K562 (cell line): ENCODE results near the gene PAFAH1B2. TPM values are rescaled to one million over a fixed set of nuclear protein-coding genes. Genes with fewer than 3 reads are reported as not detected.

Experiments used
- CBX8 ChIP-seq: fragments of 200-600 bp; sonication (generic); IDR thresholded peaks from 2 replicates; pipeline ENCODE4 v1.6.1; 2012; ENCODE audit warnings: borderline replicate concordance, mixed run types, low read depth, mild to moderate bottlenecking, moderate library complexity, mixed read lengths, low read length, control low read depth, inconsistent platforms; ENCODE audit not compliant: poor library complexity, severe bottlenecking; ENCODE audit errors: extremely low read depth
- GATAD2A ChIP-seq: fragments of 450-650 bp; IDR thresholded peaks from 2 replicates; pipeline ENCODE4 v1.6.1; 2017
- HOXB6 ChIP-seq: fragments of 250-450 bp; sonication (Bioruptor Pico); IDR thresholded peaks from 2 replicates; pipeline ENCODE4 v1.5.1; 2022; ENCODE audit warnings: mild to moderate bottlenecking, borderline replicate concordance
- ILF3 ChIP-seq: fragments of 450-650 bp; IDR thresholded peaks from 2 replicates; pipeline ENCODE4 v1.6.1; 2018; ENCODE audit warnings: antibody characterized with exemption, mild to moderate bottlenecking, moderate library complexity, borderline replicate concordance
- MAX ChIP-seq: sonication (generic); formaldehyde crosslinking; IDR thresholded peaks from 2 replicates; pipeline ENCODE4 v1.9.0; 2022; ENCODE audit warnings: mild to moderate bottlenecking, missing genetic modification reagents
- PHF20 ChIP-seq: fragments of 450-650 bp; IDR thresholded peaks from 2 replicates; pipeline ENCODE4 v1.6.1; 2018; ENCODE audit not compliant: partially characterized antibody
- RBM17 ChIP-seq: fragments of 200-400 bp; formaldehyde crosslinking; IDR thresholded peaks from 2 replicates; pipeline ENCODE4 v1.6.1; 2017; ENCODE audit warnings: low read depth, mild to moderate bottlenecking, low read length, borderline replicate concordance
- THRA ChIP-seq: fragments of 450-650 bp; IDR thresholded peaks from 2 replicates; pipeline ENCODE4 v1.6.1; 2017; ENCODE audit warnings: mild to moderate bottlenecking, moderate library complexity
- ZNF165 ChIP-seq: fragments of 250-450 bp; sonication (Bioruptor Pico); IDR thresholded peaks from 2 replicates; pipeline ENCODE4 v1.4.0; 2020; ENCODE audit warnings: borderline replicate concordance
- ZNF395 ChIP-seq: fragments of 200-800 bp; sonication (Bioruptor generic); IDR thresholded peaks from 2 replicates; pipeline ENCODE4 v1.6.1; 2017; ENCODE audit warnings: missing genetic modification characterization, missing compliant biosample characterization
- ZNF592 ChIP-seq: fragments of 450-650 bp; IDR thresholded peaks from 2 replicates; pipeline ENCODE4 v1.6.1; 2017; ENCODE audit warnings: antibody characterized with exemption, mild to moderate bottlenecking
- polyA plus RNA-seq, 8 experiments: library from polyadenylated mRNA; depleted of rRNA in 4 of 8; stranded (reverse) in 5 of 8; unstranded in 3 of 8; fragments of >200 nt; fragmentation: Nextera tagmentation in 2 of 8; fragmentation: Illumina TruSeq in 1 of 8; extraction: Ambion mirVana in 2 of 8; extraction: Trizol in 1 of 8; gene quantifications; 2 replicates each; pipeline versions ENCODE4 v1.2.1 to v1.2.3, GENCODE V29; 2011 to 2014; ENCODE audit warnings: inconsistent platforms in 1 of 8, missing spikeins in 1 of 8
- total RNA-seq, 7 experiments: library from RNA; depleted of rRNA in 6 of 7; stranded (reverse); fragments of >200 nt in 6 of 7; fragmentation: Illumina TruSeq in 2 of 7; extraction: Trizol in 2 of 7; gene quantifications; 2 replicates each; pipeline versions ENCODE4 v1.2.1 to v1.2.3, GENCODE V29; 2011 to 2021; ENCODE audit warnings: low replicate concordance in 1 of 7
- TF ChIP-seq, protein P1 (sequence below): fragments of 250-450 bp; sonication (Bioruptor Pico); IDR thresholded peaks from 2 replicates; pipeline ENCODE4 v1.4.0; 2020; ENCODE audit warnings: mild to moderate bottlenecking

PAFAH1B2 gene
- total and polyA plus RNA-seq, 9 of the 15 experiments (the other 6 are each of a cell fraction or from before 2014, with no cell fraction given): 27.8 to 94.7 (median 64.9) TPM

- TF ChIP-seq THRA (no peak), ZNF165 (CRISPR knock-in tag) (no peak), GATAD2A (0 out of 2 replicates have a peak, but pooled peaks have one; percentile 62), MAX (CRISPR knock-in tag) (no peak; the same call in 1 of the 2 replicates), HOXB6 (CRISPR knock-in tag) (no peak), PHF20 (no peak), RBM17 (no peak), ZNF395 (CRISPR knock-in tag) (no peak), ZNF592 (peak; percentile 66), CBX8 (no peak), ILF3 (no peak)
- TF ChIP-seq, protein P1, sequence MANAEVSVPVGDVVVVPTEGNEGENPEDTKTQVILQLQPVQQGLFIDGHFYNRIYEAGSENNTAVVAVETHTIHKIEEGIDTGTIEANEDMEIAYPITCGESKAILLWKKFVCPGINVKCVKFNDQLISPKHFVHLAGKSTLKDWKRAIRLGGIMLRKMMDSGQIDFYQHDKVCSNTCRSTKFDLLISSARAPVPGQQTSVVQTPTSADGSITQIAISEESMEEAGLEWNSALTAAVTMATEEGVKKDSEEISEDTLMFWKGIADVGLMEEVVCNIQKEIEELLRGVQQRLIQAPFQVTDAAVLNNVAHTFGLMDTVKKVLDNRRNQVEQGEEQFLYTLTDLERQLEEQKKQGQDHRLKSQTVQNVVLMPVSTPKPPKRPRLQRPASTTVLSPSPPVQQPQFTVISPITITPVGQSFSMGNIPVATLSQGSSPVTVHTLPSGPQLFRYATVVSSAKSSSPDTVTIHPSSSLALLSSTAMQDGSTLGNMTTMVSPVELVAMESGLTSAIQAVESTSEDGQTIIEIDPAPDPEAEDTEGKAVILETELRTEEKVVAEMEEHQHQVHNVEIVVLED (CRISPR knock-in tag): no peak
Measured at GRCh38 chr11:117223741-117224689, 79.9 kb downstream of the PAFAH1B2 start (continued).
